Measurements from ENCODE around the gene LRRC8C.
"Not testable (repeated sequence)": the region's sequence is repeated elsewhere in the genome, so short reads cannot be mapped to it uniquely, and the experiment has no call there.

Gene LRRC8C

DNA sequence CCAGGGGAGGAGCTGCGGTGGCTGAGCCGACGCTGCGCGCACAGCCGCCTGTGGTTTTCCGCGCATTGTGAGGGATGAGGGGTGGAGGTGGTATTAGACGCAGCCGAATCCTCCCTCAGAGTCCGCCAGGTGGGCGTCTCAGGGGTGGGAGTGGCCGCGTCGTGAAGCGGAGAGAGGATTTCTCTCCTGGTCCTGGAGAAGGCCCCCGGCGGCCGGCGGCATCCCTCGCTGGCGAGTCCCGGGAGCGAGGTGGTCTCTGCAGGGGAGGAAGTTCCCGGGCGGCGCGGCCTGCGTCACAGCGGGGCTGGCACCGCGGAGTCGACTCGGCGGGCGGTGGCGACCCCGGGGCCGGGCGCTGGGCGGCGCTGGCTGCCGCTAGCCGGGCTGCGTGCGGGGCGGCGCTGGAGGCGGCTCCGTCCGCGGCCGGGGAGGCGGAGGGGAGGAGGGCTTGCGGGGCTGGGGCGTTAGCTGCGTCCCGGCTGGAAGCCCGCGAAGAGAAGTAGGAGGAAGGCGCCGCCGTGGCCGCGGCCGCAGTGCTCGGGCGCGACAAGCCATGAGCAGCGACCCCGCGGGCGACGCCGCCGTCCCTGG, at the start of gene LRRC8C:
Gene LRRC8C (plus strand): TSS at position 464 of the 591 bp plus-strand sequence. CDS start 53,354 bp downstream, outside the sequence.
- peak; percentile 39 for DNase-seq (ENCODE audit: low spot score)

DNA sequence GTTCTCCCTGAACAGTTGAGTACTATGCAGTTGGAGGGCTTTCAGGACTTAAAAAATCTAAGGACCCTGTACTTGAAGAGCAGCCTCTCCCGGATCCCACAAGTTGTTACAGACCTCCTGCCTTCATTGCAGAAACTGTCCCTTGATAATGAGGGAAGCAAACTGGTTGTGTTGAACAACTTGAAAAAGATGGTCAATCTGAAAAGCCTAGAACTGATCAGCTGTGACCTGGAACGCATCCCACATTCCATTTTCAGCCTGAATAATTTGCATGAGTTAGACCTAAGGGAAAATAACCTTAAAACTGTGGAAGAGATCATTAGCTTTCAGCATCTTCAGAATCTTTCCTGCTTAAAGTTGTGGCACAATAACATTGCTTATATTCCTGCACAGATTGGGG, 48.7 kb upstream of the LRRC8C start:
- no peak for DNase-seq (ENCODE audit: low spot score)

DNA sequence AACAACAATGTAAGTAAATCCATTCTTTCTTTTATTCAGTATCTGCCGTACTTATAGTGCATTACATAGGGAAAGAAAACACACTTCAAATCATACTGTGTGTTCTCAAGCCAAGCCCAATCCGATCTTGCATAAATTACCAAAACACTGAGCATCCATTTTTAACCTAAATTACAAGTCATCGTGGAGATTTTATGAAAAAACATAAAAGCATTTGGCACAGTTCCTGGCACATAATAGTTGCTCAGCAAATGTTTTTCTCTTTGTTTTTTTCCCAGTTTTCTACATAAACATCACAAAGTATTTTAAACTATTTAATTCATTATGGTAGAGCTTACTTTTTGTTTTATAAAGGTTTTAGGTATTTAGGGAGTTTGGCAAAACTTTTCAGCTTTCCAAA, 48.1 kb upstream of the LRRC8C start:
- no peak for DNase-seq (ENCODE audit: low spot score)

DNA sequence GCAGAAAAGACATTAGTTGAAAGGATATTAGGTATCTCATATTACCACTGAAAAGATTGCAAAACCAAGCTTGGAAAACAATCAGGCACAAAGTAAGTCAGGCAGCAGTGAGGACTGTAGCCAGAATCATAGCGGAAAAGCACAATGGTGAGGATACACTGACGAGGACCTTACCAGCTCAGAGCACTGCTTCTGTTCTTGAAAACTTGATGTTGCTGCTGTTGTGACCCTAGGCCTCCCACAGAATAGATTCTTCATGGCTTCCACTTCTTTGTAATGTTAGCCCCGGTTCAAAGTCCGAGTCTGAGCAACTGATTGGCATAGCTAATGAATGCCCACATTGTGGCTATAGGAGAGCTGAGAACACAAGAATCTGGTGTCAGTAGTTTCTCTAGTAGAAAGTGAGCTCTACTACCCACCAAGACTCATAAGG, 45.2 kb upstream of the LRRC8C start:
- DNase-seq (ENCODE audit: low spot score) = no peak

DNA sequence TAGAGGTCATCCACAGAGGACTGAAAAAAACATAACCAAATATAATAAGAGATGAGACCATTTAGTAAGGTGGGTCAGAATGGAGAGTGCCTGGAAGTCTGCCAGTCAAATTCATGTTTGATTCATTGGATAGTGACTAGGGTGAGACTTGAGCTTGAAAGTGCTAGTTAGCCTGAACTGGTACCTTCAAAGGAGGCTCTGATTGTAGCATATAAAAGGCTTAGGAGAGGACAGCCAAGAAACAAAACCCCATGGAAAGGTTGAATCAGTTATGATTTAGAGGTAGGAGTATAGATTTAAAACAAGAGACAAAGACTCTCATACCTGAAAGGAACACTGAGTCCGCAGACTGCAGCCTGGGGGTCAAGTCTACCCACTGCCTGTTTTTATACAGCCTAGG, 44.4 kb upstream of the LRRC8C start:
- DNase-seq (ENCODE audit: low spot score) = no peak

DNA sequence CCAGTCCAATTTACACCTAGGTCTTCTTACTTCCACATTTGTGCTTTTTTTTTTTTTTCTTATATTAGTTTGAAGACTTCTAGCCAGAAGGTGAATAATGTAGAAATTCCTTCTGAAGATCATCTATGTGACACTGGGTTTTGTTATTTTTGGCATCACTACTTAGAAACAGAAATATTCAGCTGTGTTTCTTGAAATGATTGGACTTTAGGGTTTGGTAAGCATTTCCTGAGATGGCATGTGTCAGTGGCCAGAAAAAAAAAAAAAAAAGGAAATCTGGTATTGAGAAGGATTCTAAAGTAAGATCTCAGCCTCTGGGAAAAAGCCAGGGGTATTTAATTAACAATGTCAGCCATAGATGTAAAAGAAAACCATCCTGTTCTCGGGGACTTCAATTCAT, 43.4 kb upstream of the LRRC8C start:
- DNase-seq (ENCODE audit: low spot score) = no peak

DNA sequence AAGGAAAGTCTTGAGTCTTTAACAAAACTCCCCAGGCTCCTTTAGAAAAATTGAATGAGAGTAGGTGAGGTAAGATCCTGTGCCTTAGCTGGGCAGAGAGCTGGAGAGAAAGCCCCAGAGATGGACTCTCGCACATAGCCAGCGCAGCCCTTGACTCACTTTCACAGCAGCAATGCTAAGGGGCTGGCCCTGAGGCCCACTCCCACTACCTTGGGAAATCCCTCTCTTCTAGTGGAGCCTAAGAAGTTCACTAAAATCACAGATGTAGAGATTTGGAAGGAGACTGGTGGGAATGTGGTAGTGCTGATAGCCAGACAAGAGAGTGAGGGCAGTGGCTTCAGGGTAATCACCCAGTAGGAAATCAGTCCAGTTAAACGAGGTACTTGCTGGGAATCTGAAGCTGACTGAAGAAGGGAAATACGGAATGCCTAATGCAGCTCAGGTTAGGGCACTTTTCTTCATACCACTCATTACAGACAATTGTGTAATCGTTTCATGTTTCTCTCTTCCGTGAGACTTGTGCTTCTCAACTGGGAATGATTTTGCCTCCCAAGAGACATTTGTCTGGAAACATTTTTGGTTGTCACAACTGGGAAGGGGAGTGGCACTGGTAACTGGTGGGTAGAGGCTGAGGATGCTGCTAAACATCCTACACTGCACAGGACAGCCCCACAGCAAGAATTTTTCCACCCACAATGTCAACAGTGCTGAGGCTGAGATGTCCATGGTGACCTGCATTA, 42.4 kb upstream of the LRRC8C start:
- no peak for DNase-seq (ENCODE audit: low spot score)

DNA sequence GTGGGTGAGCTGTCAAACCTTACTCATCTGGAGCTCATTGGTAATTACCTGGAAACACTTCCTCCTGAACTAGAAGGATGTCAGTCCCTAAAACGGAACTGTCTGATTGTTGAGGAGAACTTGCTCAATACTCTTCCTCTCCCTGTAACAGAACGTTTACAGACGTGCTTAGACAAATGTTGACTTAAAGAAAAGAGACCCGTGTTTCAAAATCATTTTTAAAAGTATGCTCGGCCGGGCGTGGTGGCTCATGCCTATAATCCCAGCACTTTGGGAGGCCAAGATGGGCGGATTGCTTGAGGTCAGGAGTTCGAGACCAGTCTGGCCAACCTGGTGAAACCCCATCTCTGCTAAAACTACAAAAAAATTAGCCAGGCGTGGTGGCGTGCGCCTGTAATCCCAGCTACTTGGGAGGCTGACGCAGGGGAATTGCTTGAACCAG, 40.0 kb upstream of the LRRC8C start:
- DNase-seq (ENCODE audit: low spot score) = not testable (repeated sequence)

DNA sequence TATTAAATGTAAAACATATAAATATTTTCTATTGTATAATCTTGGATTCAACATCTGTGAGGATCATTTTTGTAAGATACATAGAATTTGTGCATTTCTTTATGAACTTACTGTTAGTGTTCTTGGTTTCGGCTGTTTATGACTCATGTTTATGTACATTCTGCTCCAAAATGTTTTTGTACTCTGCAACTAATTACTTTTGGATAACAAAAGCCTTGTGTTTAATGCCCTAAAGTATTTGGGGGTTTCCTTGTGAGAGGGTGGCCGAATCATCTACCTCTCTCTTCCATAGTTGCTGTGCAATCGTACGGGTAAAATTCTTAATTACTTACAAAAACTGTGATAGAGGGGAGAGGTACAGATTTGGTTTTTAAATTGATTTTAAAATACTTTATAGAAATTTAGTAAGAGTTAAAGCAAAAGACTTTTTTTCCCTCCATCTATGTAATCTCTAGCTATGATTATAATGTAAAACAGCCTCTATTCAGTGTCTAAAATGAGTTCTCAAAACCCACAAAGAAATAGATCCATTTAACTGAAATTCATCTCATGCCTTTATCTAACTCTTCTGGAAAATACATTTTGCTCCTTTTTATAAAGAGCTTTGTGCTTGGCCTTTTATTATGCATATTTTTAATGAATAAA, 38.7 kb upstream of the LRRC8C start:
- DNase-seq (ENCODE audit: low spot score) = no peak

DNA sequence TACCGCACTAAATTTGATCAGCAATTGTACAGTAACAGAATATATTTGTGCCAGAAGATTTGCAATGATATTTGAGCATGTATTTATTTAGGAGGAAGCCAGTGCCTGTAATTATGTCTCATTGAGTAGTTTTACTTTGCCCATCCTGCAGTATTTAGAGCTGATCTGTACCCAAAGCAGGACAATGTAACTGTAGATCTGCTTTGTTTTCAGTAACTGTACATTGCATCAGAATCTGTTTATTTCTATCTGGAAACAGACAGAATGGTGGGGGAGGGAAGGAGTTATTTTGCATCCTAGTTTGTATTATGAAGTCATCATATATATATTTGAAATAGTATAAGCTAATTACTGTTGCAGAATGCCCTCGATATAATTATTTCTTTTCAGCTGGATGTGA, 36.2 kb upstream of the LRRC8C start:
- DNase-seq (ENCODE audit: low spot score) = no peak

DNA sequence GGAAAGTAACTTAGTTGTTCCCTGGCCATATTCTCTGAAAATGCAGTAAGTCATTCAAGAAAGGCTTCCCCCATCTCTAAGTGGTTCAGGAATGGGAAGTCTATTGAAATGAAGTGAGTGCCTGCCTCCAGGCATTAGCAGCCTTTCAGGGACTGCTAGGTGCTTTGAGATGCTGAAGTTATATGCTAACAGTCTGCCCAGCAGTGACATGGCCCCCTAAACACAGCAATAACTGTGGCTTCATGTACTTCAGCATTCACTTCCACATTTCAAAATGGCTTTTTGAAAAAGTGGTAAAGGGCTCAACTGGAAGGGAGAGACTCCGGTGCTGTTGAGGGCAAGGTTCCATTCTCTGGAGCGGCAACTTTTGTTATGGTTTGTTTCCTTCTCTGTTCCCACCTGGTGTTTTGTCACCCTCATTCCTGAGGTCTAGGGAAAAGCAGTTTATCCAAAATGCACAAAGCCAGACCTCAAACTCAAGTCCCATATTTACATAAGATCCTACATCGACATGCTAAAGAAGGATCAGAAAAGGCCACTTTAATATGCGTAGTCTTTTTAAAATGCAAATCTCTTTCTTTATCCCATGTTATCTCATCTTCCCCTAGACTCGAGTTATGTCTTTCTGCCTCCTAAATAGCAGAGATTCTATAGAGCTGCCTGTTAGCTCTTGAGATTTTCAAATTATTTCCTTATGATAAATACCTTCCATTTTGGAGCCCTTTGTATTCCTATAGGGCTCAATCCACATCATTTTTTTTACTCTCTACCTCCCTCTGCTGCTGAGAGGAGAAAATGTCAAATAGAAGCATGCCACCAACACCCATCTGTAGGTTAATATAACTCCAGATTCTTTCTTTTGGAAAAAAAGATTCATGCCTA, 34.2 kb upstream of the LRRC8C start:
- peak; percentile 34 for DNase-seq (ENCODE audit: low spot score)

DNA sequence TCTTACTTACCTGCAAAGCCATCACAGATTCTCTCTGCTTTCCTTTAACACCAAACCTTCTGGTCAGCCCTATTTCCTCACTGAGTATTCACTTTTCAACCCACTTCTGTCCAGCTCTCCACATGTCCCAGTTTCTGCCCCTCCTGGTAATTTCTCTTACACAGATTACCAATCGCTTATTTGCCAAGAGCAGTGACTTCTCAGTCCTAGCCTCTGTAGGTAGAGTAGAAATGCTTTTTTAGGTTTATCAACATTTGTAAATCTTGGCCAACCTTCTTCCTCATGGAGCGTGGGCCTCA, 33.6 kb upstream of the LRRC8C start:
- no peak for DNase-seq (ENCODE audit: low spot score)

DNA sequence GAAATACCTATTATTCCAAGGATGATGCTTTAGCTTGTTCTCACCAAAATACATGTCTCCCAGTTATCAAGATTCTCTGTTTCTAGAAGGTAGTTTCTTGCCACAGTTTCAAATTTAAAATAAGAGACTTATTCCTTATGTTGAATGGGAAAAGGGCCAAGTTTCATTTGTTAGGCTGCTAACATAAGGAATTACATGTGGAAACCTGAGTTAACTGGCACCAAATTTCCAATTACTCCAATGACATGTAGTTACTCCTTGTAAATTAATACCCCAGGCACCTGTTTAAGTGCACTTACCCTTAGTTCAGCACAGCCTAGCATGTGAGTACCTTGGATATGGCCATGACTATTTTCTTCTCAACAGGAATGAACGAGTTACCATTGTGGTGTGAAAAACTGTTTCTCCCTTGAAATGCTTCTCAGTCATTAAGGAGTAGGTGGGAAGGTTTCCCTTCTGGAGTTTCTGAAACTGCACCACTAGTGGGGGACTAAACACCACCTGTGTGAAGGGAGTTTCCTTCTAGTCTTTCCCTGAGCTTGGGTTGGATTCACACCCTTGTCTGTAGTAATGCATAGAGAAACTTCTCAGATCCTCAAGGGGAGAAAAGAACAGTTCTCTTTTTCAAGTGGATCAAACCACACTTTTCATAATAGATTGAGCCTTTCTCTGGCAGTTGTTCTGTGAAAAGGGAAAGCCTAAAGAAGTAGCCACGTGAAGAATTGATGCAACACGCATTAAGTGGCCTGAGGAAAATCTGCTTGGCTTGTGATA, 32.3 kb upstream of the LRRC8C start:
- DNase-seq (ENCODE audit: low spot score) = no peak

DNA sequence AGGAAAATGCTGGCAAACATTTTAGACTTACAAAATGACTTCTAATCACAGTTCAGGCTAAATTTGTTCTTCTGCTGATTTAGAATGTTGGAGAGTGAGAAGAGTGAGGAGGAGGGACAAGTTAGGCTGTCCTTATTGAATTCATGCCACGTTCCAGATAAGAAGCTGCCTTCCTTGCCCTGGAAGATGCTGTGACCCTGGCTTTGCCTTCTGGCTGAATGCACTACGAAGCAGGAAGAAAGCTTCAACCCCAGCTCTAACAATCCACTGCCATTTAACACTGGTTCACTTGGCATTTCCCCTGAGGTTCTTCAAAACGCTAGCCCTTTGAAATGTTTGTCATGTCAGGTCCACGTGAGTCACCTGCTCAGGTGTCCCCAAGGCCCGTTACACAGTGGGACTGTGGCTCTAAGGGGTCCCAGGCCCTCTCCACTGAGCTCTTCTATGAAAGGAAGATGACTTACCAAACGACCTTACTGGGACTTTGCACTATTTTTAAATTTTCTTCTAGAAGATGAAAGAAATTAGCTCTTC, 30.0 kb upstream of the LRRC8C start:
- no peak for DNase-seq (ENCODE audit: low spot score)

DNA sequence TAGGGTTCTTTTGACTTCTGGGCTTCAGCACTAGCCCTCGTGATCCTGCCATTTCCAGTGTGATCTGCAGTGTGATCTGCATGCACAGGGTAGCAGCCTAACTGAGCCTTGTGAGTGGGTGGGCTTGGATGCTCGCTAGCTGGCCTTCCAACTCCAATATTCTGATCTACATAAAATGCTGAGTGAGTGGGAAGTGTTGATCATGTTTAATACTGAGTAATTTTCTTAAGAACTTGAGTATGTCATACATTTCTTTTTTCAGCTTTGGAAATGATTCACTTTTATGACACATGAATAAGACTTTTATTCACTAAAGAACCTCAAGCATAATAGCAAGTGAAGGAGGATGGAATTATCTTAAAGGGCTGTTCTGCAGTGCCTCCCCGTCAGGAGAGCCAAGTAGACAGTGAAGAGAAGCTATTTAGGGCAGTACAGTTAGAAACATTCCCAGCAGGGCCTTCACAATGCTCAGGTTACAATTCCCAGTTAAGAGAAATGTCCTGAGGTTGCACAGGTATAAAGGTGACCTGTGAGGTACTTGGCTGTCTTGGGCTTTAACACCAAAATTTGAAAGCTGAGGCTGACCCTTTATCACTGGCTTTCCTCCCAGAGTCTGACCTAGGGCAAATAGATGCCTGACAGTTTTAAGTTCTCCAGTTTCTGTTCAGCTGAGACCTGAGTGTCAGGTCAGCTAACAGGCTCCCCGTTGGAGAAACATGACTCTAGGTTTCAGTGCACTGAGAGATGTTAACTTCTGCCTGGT, 29.1 kb upstream of the LRRC8C start:
- no peak for DNase-seq (ENCODE audit: low spot score)

DNA sequence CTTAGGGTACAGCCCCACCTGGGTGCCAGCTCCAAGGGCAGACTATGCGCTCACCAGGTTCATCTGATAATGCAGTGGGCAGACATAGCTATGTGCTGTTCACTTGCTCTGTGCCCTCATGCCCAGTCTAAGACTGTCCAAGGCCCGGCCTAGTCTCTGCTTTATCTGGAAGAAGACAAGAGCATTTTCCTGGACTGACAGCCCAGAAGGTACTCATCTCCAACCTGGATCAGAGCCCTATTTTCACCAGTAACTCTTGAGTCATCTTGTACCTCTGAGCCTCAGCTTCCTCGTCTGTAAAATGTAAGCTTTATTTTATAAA, 28.5 kb upstream of the LRRC8C start:
- DNase-seq (ENCODE audit: low spot score) = no peak

DNA sequence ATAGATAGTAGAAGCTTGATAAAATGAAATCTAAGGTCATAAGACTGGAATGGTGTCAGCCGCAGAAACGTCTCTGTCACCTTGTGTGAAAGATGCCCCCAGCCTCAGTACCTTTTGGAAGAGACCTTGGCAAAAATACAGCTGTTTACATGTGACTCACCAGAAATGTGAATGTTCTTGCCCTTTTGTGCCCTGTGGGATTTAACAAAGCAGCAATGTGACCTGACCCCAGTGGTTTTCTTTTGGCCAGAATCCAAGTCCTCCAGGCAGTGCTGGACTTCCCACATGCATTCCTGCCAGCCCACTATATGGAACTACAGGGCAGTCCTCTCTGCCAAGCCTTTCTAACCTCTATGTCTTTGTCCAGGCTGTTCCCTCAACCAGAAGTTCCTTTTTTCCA, 27.2 kb upstream of the LRRC8C start:
- DNase-seq (ENCODE audit: low spot score) = no peak

DNA sequence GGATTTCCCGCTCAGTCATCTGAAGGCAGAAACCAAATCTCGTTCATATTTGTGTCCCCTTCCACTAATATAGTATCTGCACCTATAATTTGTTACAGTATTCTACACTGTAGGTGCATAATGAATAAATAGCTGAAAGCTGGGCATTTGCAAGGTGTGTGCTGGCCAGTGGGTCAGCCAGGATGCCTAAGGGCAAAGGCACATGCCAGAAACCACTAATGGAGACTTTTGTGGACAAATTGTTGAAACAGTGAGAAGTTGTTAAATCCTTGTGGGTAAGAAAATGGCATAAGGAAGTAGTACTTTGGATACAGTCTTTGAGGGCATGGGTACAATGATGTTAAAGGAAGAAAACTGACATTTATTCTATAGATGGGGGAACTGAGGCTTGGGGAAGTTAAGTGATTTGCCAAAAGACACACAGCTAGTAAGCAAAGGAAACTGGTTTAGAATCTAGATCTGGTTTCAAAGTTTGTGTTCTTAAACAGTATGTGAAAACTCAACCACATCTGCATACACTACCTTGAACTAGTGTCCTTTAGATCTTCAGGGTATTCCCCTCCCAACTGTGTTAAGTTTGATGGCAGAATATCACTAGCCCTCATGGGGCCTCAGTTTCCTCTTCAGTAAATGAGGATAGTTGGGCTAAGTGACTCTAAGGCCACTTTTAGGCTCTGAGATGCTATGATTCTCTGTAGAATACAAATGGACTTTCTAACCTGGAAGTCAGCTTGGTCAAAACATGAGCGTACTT, 26.5 kb upstream of the LRRC8C start:
- no peak for DNase-seq (ENCODE audit: low spot score)

DNA sequence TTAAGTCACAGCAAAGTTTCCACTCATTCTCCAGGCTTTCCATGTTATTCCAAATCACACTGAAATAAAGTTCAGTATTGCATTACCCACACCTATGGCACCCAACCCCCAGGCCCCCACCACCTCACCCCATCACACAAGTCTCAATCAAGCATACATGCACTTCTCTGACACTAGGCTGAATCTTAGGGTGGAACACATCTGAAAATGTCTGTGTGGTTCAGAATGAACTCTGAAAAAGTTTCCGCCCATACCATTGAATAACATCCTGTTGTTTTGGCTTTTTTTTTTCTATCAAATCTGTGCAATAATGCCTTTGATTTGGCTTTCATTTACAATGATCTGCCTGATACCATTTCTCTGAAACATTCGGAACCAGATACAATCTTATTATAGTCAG, 25.8 kb upstream of the LRRC8C start:
- DNase-seq (ENCODE audit: low spot score) = no peak
